GM23338 (cell line): Measurements from ENCODE around the gene SLC25A34. TPM values are rescaled to one million over a fixed set of nuclear protein-coding genes. Genes with fewer than 3 reads are reported as not detected.

Source experiments
- ATAC-seq: fragments of 200-7000 bp; cut with Tn5 transposase; 3 replicates; pipeline ENCODE4 v1.9.1; 2020
- DNase-seq: peaks from one replicate; pipeline ENCODE4 v3.0.0-alpha.2; 2015; ENCODE audit warnings: low spot score
- H2AFZ ChIP-seq: fragments of 200-600 bp; sonication (generic); 2 replicates; pipeline ENCODE4 v1.8.0; 2016; ENCODE audit warnings: antibody characterized with exemption, mild to moderate bottlenecking, moderate library complexity
- H3F3A ChIP-seq: fragments of 200-600 bp; sonication (generic); replicated peaks from 2 replicates; pipeline ENCODE4 v1.8.0; 2017; ENCODE audit warnings: antibody characterized with exemption, mixed run types, low read depth
- H3K27ac ChIP-seq: fragments of 200-600 bp; sonication (generic); 2 replicates; pipeline ENCODE4 v1.6.1; 2016; ENCODE audit warnings: low read depth
- H3K27me3 ChIP-seq: fragments of 200-600 bp; sonication (generic); 2 replicates; pipeline ENCODE4 v1.8.0; 2016; ENCODE audit warnings: mild to moderate bottlenecking, mixed run types, moderate library complexity; ENCODE audit not compliant: insufficient read depth
- H3K36me3 ChIP-seq: fragments of 200-600 bp; sonication (generic); 2 replicates; pipeline ENCODE4 v1.8.0; 2016; ENCODE audit warnings: mild to moderate bottlenecking; ENCODE audit not compliant: insufficient read depth
- H3K4me1 ChIP-seq: fragments of 200-600 bp; sonication (generic); 2 replicates; pipeline ENCODE4 v1.8.0; 2016; ENCODE audit warnings: mild to moderate bottlenecking, moderate library complexity; ENCODE audit not compliant: insufficient read depth
- H3K4me2 ChIP-seq: fragments of 200-600 bp; sonication (generic); 2 replicates; pipeline ENCODE4 v1.7.1; 2017; ENCODE audit warnings: mixed run types
- H3K4me3 ChIP-seq: fragments of 200-600 bp; sonication (generic); 2 replicates; pipeline ENCODE4 v1.6.1; 2016; ENCODE audit warnings: mixed run types
- H3K79me2 ChIP-seq: fragments of 200-600 bp; sonication (generic); replicated peaks from 2 replicates; pipeline ENCODE4 v1.8.0; 2017; ENCODE audit warnings: mild to moderate bottlenecking; ENCODE audit not compliant: insufficient read depth
- H3K9me2 ChIP-seq: fragments of 200-600 bp; sonication (generic); 2 replicates; pipeline ENCODE4 v1.8.0; 2017; ENCODE audit not compliant: insufficient read depth
- H4K20me1 ChIP-seq: fragments of 200-600 bp; sonication (generic); replicated peaks from 2 replicates; pipeline ENCODE4 v1.8.0; 2017; ENCODE audit warnings: mild to moderate bottlenecking; ENCODE audit not compliant: insufficient read depth
- H3K27ac Mint-ChIP-seq: 2 replicates; pipeline ENCODE4 v1.8.0; 2020; ENCODE audit warnings: inconsistent platforms, mild to moderate bottlenecking, moderate library complexity, mixed read lengths
- H3K27me3 Mint-ChIP-seq: 3 replicates; pipeline ENCODE4 v1.8.0; 2022; ENCODE audit warnings: low read depth, mild to moderate bottlenecking, moderate library complexity, mixed read lengths, inconsistent platforms; ENCODE audit not compliant: insufficient read depth, poor library complexity
- H3K36me3 Mint-ChIP-seq: 3 replicates; pipeline ENCODE4 v1.8.0; 2021; ENCODE audit warnings: low read depth, mild to moderate bottlenecking, inconsistent platforms, moderate library complexity, mixed read lengths
- H3K4me1 Mint-ChIP-seq: 3 replicates; pipeline ENCODE4 v1.8.0; 2020; ENCODE audit warnings: mild to moderate bottlenecking, inconsistent platforms, mixed read lengths
- H3K4me3 Mint-ChIP-seq: 3 replicates; pipeline ENCODE4 v1.8.0; 2021; ENCODE audit warnings: moderate library complexity, mild to moderate bottlenecking, inconsistent platforms, mixed read lengths
- H3K9me3 Mint-ChIP-seq: 3 replicates; pipeline ENCODE4 v1.8.0; 2020; ENCODE audit warnings: moderate library complexity, mild to moderate bottlenecking, inconsistent platforms, mixed read lengths
- EZH2phosphoT487 ChIP-seq: fragments of 200-600 bp; sonication (generic); IDR thresholded peaks from one replicate; pipeline ENCODE4 v1.8.1; 2018; ENCODE audit warnings: antibody characterized with exemption; ENCODE audit not compliant: unreplicated experiment
- NANOG ChIP-seq: IDR thresholded peaks from 2 replicates; pipeline ENCODE4 v1.6.1; 2016; ENCODE audit warnings: antibody characterized with exemption, borderline replicate concordance
- STAT1 ChIP-seq: IDR thresholded peaks from one replicate; pipeline ENCODE4 v1.6.1; 2016; ENCODE audit warnings: antibody characterized with exemption; ENCODE audit not compliant: unreplicated experiment
- ZNF331 ChIP-seq: fragments of 250-450 bp; sonication (Bioruptor Pico); IDR thresholded peaks from 2 replicates; pipeline ENCODE4 v1.5.0; 2020; ENCODE audit warnings: low read depth, mild to moderate bottlenecking, moderate library complexity
- polyA plus RNA-seq: library from polyadenylated mRNA; unstranded; fragments of >200 nt; fragmentation: Nextera tagmentation; extraction: Ambion mirVana; gene quantifications from 2 replicates; pipeline ENCODE4 v1.2.1, GENCODE V29; 2016
- total RNA-seq: library from RNA; depleted of rRNA; stranded (reverse); fragments of >200 nt; shearing (Covaris generic); gene quantifications from 2 replicates; pipeline ENCODE4 v1.2.3, GENCODE V29; 2014
- TF ChIP-seq, protein P1 (sequence below), 2 experiments: fragments of 200-600 bp in 1 of 2; sonication (generic) in 1 of 2; conservative IDR thresholded peaks; 2 replicates each; pipeline versions ENCODE4 v1.5.1 to v1.6.1; 2016 to 2017; ENCODE audit warnings: antibody characterized with exemption in 2 of 2, low read depth in 2 of 2, mild to moderate bottlenecking in 2 of 2, moderate library complexity in 1 of 2
- TF ChIP-seq, protein P2 (sequence below): IDR thresholded peaks from 2 replicates; pipeline ENCODE4 v1.6.1; 2016; ENCODE audit warnings: antibody characterized with exemption
- TF ChIP-seq, protein P3 (sequence below): IDR thresholded peaks from one replicate; pipeline ENCODE4 v1.6.1; 2018; ENCODE audit warnings: antibody characterized with exemption; ENCODE audit not compliant: unreplicated experiment

Gene SLC25A34
- total and polyA plus RNA-seq, 2 experiments from 2014 or later: 0.11 to 3.5 TPM

DNA sequence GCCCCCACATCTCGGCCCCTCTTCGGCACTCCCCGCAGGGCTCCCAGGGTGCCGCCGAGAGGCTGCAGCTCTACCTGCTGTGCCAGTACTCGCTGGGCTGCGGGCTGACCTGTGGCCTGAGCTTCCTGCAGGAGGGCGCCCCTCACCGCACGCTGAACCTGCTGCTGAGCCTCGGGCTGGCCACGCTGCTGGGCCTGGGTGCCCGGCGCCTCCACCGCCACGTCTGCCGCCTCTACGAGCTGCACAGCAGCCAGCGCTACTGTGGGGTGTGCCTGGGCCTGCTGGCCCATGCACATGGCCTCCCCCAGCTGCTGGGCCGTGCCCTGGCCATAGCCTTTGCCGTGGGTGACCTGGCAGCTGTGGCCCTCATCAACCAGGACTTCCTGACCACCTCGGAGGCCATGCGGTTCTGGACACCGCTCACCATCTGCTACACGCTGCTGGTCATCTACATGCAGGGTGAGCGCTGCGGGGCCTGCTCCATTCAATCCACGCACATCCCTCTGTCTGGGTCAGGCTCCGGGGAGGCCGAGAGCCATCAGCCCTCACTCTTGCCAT is 8.1 kb downstream of the SLC25A34 start:
- Histone ChIP-seq H3K79me2 (no peaks in the 10 kb centered on the region), H3F3A (0 out of 2 replicates have a peak, but pooled peaks cover 5% of the 10 kb centered on the region), H3K36me3 (no peaks in the 10 kb centered on the region), H3K4me1 (0 out of 2 replicates have a peak, but pooled peaks cover 9% of the 10 kb centered on the region), H3K27ac (no peak overlapping the region), H3K4me3 (no peak overlapping the region), H3K27me3 (no peaks in the 10 kb centered on the region), H2AFZ (no peak overlapping the region; the same call in 1 of the 2 replicates), H3K9me2 (no peaks in the 10 kb centered on the region), H4K20me1 (no peaks in the 10 kb centered on the region), H3K4me2 (no peak overlapping the region)
- peaks cover 11% of the 10 kb centered on the region for H3K4me1 Mint-ChIP-seq
- peaks cover 6% of the 10 kb centered on the region for H3K27me3 Mint-ChIP-seq
- TF ChIP-seq, protein P1, sequence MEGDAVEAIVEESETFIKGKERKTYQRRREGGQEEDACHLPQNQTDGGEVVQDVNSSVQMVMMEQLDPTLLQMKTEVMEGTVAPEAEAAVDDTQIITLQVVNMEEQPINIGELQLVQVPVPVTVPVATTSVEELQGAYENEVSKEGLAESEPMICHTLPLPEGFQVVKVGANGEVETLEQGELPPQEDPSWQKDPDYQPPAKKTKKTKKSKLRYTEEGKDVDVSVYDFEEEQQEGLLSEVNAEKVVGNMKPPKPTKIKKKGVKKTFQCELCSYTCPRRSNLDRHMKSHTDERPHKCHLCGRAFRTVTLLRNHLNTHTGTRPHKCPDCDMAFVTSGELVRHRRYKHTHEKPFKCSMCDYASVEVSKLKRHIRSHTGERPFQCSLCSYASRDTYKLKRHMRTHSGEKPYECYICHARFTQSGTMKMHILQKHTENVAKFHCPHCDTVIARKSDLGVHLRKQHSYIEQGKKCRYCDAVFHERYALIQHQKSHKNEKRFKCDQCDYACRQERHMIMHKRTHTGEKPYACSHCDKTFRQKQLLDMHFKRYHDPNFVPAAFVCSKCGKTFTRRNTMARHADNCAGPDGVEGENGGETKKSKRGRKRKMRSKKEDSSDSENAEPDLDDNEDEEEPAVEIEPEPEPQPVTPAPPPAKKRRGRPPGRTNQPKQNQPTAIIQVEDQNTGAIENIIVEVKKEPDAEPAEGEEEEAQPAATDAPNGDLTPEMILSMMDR (conservative IDR thresholded peaks at IDR 0.05; ENCODE audit: low read depth in 2 of 2): peak in 1 of 2 experiments; percentile 16; a peak in 1 of 4 replicates
- TF ChIP-seq ZNF331 (CRISPR knock-in tag): no peak
- no peak for TF ChIP-seq NANOG
- TF ChIP-seq EZH2phosphoT487: no peak
- no peak for ATAC-seq
- no peak overlapping the region for H3K4me3 Mint-ChIP-seq
- DNase-seq: no peak
- no peaks in the 10 kb centered on the region for H3K9me3 Mint-ChIP-seq
- no peak overlapping the region for H3K27ac Mint-ChIP-seq
- no peaks in the 10 kb centered on the region for H3K36me3 Mint-ChIP-seq

DNA sequence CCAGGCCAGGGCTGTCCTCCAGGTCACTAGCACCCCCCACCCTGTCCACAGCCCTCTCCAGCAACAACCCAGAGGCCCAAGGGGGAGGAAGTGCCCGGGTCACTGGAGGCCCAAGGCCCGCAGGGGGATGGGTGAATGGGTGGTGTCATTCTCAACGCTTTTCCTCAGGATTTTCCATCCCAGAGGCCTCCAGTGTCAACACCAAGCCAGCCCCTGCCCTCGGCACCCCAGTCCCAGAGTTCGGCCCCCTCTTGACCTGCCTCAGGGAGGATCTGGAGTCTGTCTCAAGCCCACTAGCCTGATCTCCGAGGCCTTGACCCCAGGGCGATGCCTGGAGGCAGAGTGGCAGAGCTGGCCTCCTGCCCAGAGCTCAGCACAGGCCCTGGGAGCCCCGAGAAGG is 11.3 kb downstream of the SLC25A34 start:
- TF ChIP-seq STAT1: no peak
- TF ChIP-seq, protein P2, sequence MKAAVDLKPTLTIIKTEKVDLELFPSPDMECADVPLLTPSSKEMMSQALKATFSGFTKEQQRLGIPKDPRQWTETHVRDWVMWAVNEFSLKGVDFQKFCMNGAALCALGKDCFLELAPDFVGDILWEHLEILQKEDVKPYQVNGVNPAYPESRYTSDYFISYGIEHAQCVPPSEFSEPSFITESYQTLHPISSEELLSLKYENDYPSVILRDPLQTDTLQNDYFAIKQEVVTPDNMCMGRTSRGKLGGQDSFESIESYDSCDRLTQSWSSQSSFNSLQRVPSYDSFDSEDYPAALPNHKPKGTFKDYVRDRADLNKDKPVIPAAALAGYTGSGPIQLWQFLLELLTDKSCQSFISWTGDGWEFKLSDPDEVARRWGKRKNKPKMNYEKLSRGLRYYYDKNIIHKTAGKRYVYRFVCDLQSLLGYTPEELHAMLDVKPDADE: no peak
- no peak for TF ChIP-seq ZNF331 (CRISPR knock-in tag)
- TF ChIP-seq, protein P3, sequence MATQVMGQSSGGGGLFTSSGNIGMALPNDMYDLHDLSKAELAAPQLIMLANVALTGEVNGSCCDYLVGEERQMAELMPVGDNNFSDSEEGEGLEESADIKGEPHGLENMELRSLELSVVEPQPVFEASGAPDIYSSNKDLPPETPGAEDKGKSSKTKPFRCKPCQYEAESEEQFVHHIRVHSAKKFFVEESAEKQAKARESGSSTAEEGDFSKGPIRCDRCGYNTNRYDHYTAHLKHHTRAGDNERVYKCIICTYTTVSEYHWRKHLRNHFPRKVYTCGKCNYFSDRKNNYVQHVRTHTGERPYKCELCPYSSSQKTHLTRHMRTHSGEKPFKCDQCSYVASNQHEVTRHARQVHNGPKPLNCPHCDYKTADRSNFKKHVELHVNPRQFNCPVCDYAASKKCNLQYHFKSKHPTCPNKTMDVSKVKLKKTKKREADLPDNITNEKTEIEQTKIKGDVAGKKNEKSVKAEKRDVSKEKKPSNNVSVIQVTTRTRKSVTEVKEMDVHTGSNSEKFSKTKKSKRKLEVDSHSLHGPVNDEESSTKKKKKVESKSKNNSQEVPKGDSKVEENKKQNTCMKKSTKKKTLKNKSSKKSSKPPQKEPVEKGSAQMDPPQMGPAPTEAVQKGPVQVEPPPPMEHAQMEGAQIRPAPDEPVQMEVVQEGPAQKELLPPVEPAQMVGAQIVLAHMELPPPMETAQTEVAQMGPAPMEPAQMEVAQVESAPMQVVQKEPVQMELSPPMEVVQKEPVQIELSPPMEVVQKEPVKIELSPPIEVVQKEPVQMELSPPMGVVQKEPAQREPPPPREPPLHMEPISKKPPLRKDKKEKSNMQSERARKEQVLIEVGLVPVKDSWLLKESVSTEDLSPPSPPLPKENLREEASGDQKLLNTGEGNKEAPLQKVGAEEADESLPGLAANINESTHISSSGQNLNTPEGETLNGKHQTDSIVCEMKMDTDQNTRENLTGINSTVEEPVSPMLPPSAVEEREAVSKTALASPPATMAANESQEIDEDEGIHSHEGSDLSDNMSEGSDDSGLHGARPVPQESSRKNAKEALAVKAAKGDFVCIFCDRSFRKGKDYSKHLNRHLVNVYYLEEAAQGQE: no peak
- TF ChIP-seq, protein P1 (conservative IDR thresholded peaks at IDR 0.05; ENCODE audit: low read depth in 2 of 2): no peak
- Histone ChIP-seq H3F3A (no peaks in the 10 kb centered on the region), H3K4me1 (peaks cover under 1% of the 10 kb centered on the region; the same call in 1 of the 2 replicates), H3K4me2 (no peak overlapping the region), H3K4me3 (no peak overlapping the region), H3K79me2 (no peaks in the 10 kb centered on the region), H3K27ac (no peak overlapping the region), H3K9me2 (no peaks in the 10 kb centered on the region), H3K36me3 (no peaks in the 10 kb centered on the region), H3K27me3 (no peaks in the 10 kb centered on the region), H4K20me1 (no peaks in the 10 kb centered on the region), H2AFZ (no peak overlapping the region; the same call in 1 of the 2 replicates)
- H3K36me3 Mint-ChIP-seq: no peaks in the 10 kb centered on the region
- H3K4me3 Mint-ChIP-seq: no peak overlapping the region
- ATAC-seq (no peak), DNase-seq (no peak)
- H3K27ac Mint-ChIP-seq: no peak overlapping the region
- no peaks in the 10 kb centered on the region for H3K9me3 Mint-ChIP-seq
- peaks cover 9% of the 10 kb centered on the region for H3K27me3 Mint-ChIP-seq
- H3K4me1 Mint-ChIP-seq: peaks cover 2% of the 10 kb centered on the region
